ENCODE measurements around the gene RTL9. TPM values are rescaled to one million over a fixed set of nuclear protein-coding genes. Genes with fewer than 3 reads are reported as not detected.
A peak's percentile ranks its signal among the peaks of the same experiment; 100 is the strongest.

The RTL9 gene
- total RNA-seq, 1 experiment from 2014 or later, result not detected

- Mint-ChIP-seq H3K4me3 (ENCODE audit: unreplicated experiment) (no peak overlapping the region), H3K4me1 (ENCODE audit: insufficient read depth, unreplicated experiment) (peaks cover 4% of the 10 kb centered on the region), H3K27ac (ENCODE audit: low read depth, unreplicated experiment) (no peak overlapping the region), H3K27me3 (ENCODE audit: insufficient read depth, unreplicated experiment) (peaks cover 14% of the 10 kb centered on the region), H3K9me3 (ENCODE audit: unreplicated experiment) (no peaks in the 10 kb centered on the region), H3K36me3 (ENCODE audit: insufficient read depth, unreplicated experiment) (peaks cover 4% of the 10 kb centered on the region)
- ChIA-PET POLR2A (interaction anchor here (1.0 to 1.1 kb wide), 2 partner anchors 20 to 55 kb away, joined by 4 read pairs; no protein-coding TSS in a partner anchor), CTCF (no interaction called here)
- intact Hi-C loops (cut with micrococcal nuclease), result no loop called here
- TF ChIP-seq, protein P1, sequence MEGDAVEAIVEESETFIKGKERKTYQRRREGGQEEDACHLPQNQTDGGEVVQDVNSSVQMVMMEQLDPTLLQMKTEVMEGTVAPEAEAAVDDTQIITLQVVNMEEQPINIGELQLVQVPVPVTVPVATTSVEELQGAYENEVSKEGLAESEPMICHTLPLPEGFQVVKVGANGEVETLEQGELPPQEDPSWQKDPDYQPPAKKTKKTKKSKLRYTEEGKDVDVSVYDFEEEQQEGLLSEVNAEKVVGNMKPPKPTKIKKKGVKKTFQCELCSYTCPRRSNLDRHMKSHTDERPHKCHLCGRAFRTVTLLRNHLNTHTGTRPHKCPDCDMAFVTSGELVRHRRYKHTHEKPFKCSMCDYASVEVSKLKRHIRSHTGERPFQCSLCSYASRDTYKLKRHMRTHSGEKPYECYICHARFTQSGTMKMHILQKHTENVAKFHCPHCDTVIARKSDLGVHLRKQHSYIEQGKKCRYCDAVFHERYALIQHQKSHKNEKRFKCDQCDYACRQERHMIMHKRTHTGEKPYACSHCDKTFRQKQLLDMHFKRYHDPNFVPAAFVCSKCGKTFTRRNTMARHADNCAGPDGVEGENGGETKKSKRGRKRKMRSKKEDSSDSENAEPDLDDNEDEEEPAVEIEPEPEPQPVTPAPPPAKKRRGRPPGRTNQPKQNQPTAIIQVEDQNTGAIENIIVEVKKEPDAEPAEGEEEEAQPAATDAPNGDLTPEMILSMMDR (IDR thresholded peaks at IDR 0.05; ENCODE audit: unreplicated experiment), result no peak
- no TSS peak for BruUV-seq (replicated peaks)
- peak; percentile 43 for DNase-seq (ENCODE audit: unreplicated experiment)
Measured at GRCh38 chrX:110338935-110339334, 19.7 kb upstream of the RTL9 start.

DNA sequence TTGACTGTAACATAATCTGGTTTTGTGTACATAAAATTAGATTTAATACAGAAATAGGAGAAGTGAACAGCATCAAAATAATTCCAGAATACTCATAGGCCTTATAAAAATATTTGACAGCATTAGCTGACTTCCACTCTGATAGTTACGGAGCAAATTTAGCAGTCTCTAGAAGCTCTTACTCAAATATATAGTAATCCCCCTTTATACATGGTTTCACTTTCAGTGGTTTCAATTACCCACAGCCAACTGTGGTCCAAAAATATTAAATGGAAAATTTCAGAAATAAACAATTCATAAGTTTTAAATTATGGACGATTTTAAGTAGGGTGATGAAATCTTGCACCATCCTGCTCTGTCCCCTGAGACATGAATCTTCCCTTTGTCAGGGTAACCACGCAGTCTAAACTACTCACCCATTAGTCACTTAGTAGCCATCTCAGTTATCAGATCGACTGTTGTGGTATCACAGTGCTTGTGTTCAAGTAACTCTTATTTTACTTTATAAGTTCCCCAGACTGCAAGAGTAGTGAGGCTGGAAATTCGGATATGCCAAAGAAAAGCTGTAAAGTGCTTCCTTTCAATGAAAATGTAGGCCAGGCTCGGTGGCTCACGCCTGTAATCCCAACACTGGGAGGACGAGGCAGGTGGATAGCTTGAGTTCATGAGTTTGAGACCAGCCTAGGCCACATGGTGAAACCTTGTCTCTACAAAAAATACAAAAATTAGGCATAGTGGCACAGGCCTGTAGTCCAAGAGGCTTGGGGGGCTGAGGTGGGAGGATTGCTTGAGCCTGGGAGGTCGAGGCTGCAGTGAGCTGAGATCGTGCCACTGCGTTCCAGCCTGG, 17.2 kb upstream of the RTL9 start:
- POLR2A ChIA-PET, result interaction anchor here (1.2 to 1.6 kb wide), 2 partner anchors 56 to 131 kb away, joined by 3 to 4 read pairs; no protein-coding TSS in a partner anchor
- TSS peak; percentile 37 for BruUV-seq (replicated peaks)
- peak; percentile 51 for DNase-seq (ENCODE audit: unreplicated experiment)
- intact Hi-C loops (cut with micrococcal nuclease), result no loop called here
- CTCF ChIA-PET, result interaction anchor here (1.2 kb wide), 2 partner anchors 66 to 71 kb away, joined by 3 read pairs; no protein-coding TSS in a partner anchor
- H3K4me3 Mint-ChIP-seq (ENCODE audit: unreplicated experiment), result no peak overlapping the region
- H3K36me3 Mint-ChIP-seq (ENCODE audit: insufficient read depth, unreplicated experiment), result peaks cover 4% of the 10 kb centered on the region
- no peaks in the 10 kb centered on the region for H3K9me3 Mint-ChIP-seq (ENCODE audit: unreplicated experiment)
- H3K27ac Mint-ChIP-seq (ENCODE audit: low read depth, unreplicated experiment), result peak overlapping the region; percentile 54
- H3K27me3 Mint-ChIP-seq (ENCODE audit: insufficient read depth, unreplicated experiment), result peaks cover 14% of the 10 kb centered on the region
- TF ChIP-seq, protein P1 (IDR thresholded peaks at IDR 0.05; ENCODE audit: unreplicated experiment), result no peak
- peaks cover 4% of the 10 kb centered on the region for H3K4me1 Mint-ChIP-seq (ENCODE audit: insufficient read depth, unreplicated experiment)

DNA sequence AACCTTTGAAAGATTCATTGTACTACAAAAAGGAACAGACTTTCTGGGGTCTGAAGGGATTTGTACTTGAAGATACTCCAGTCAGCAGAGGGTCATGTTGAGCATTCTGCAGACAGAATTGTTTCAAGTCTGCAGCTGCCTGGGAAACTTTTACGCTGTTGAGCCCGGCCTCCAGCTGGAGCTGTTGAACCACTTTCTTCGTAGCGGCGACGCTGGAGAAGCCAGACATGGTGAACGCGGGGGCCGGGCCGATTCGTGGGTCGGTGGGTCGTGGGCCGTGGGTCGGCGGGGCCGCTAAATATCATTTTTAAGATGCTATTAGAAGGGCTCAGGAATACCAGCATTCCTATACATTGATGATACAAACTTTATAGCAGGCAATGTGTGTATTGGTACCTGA, 12.0 kb upstream of the RTL9 start:
- Mint-ChIP-seq H3K27me3 (ENCODE audit: insufficient read depth, unreplicated experiment) (peaks cover 27% of the 10 kb centered on the region), H3K36me3 (ENCODE audit: insufficient read depth, unreplicated experiment) (peaks cover 2% of the 10 kb centered on the region), H3K9me3 (ENCODE audit: unreplicated experiment) (no peaks in the 10 kb centered on the region), H3K4me3 (ENCODE audit: unreplicated experiment) (no peak overlapping the region), H3K4me1 (ENCODE audit: insufficient read depth, unreplicated experiment) (no peaks in the 10 kb centered on the region), H3K27ac (ENCODE audit: low read depth, unreplicated experiment) (no peak overlapping the region)
- ChIA-PET POLR2A (no interaction called here), CTCF (no interaction called here)
- DNase-seq (ENCODE audit: unreplicated experiment), result no peak
- TF ChIP-seq, protein P1 (IDR thresholded peaks at IDR 0.05; ENCODE audit: unreplicated experiment), result no peak
- BruUV-seq (replicated peaks), result no TSS peak
- intact Hi-C loops (cut with micrococcal nuclease), result no loop called here

- H3K4me3 Mint-ChIP-seq (ENCODE audit: unreplicated experiment), result no peak overlapping the region
- no TSS peak for BruUV-seq (replicated peaks)
- intact Hi-C loops (cut with micrococcal nuclease), result no loop called here
- H3K9me3 Mint-ChIP-seq (ENCODE audit: unreplicated experiment), result no peaks in the 10 kb centered on the region
- no peaks in the 10 kb centered on the region for H3K36me3 Mint-ChIP-seq (ENCODE audit: insufficient read depth, unreplicated experiment)
- ChIA-PET CTCF (no interaction called here), POLR2A (interaction anchor here (0.7 kb wide), 1 partner anchor 191 kb away, joined by 3 read pairs; no protein-coding TSS in a partner anchor)
- peaks cover 10% of the 10 kb centered on the region for H3K27me3 Mint-ChIP-seq (ENCODE audit: insufficient read depth, unreplicated experiment)
- no peak for DNase-seq (ENCODE audit: unreplicated experiment)
- H3K4me1 Mint-ChIP-seq (ENCODE audit: insufficient read depth, unreplicated experiment), result no peaks in the 10 kb centered on the region
- H3K27ac Mint-ChIP-seq (ENCODE audit: low read depth, unreplicated experiment), result no peak overlapping the region
- TF ChIP-seq, protein P1 (IDR thresholded peaks at IDR 0.05; ENCODE audit: unreplicated experiment), result no peak
Measured at GRCh38 chrX:110359273-110359672, 625 bp downstream of the RTL9 start.
